Activated gamma-delta T cell treated with anti-CD3 and anti-CD28 coated beads, Interleukin-2, amount 50 U/mL, for 16 hours (primary cell): ENCODE measurements around the gene PGBD5.
"Not testable (repeated sequence)": the region's sequence is repeated elsewhere in the genome, so short reads cannot be mapped to it uniquely, and the experiment has no call there.

Experiments
- DNase-seq: peaks from one replicate; pipeline ENCODE4 v3.0.0-alpha.2; 2020; ENCODE audit warnings: low read depth

Gene PGBD5

DNA sequence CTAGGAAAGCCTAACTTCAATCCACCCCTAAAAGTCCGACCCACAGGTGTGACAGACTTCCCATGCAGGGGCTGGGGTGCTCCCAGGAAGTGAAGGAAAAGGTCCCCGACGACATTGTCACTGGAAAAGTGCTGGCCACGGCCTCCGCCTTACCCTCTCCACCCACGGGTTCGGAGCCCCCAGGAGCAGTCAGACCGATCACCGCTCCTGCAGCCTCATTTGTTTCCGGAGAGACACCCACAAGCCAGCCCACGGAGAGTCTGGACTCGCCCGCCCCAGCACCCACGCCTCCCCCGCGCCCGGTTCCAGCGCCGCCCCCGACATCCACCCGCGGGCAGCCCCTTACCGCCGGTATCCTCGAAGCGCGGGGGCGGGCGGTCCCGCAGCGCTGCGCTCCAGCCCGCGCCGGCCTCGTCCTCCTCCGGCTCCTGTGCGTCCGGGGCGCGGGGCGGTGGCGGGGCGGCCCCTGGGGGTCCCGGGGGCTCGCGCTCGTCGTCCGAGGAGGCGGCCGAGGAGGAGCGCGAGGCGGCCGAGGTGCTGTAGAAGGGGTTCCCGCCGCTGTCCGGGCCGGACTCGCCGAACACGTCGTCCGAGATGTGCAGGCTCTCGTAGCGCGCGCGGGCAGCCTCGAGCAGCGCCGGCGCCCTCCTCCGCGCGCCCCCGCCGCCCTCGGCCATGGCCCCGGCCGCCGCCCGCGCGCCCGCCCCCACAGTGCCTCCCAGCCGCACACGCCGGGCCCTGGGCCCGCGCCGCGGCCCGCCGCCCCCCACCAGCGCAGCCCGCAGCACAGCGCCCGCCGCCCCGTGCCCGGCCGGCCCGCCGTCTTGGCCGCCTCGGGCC, 660 bp downstream of the PGBD5 start:
- DNase-seq: no peak

DNA sequence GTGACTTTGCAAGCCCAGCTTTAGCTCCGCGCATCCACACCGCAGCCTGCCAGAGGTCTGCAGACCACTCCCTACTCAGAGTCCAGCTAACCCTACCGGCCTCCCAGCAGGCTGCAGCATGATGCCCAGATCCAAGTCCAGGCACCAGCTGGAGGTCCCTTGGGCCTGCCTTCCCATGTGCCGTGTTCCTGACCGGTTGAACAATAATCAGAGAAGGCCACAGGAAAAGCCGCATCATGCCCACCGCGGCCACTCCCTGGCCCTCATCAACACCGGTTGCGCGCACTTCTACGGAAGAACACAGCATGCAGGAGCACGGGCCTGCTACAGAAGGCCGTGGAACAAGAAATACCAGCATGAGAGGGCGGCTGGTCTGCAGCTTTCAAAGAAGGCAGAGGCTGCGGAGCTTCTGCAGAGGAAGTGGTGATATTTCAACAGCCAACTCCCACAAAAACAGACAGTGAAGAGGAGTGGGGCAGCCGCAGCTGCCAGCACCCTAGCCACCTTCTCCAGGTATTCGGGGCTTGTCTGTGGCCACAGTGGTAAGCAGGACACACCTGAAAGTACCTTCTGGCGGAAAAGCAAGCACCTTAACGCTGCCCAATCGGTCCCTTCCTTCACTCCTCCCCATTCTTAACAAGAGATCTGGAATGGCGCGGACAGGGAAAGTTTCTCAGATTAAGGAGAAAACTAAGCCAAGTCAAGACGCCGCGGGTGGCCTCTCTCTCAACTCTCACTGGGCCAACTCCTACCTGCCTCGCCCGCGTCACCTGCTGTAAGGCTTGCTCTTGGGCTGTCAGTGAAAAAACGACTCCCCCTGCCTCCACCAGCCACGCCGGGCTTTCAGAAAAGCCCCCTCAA, 1.5 kb downstream of the PGBD5 start:
- no peak for DNase-seq

DNA sequence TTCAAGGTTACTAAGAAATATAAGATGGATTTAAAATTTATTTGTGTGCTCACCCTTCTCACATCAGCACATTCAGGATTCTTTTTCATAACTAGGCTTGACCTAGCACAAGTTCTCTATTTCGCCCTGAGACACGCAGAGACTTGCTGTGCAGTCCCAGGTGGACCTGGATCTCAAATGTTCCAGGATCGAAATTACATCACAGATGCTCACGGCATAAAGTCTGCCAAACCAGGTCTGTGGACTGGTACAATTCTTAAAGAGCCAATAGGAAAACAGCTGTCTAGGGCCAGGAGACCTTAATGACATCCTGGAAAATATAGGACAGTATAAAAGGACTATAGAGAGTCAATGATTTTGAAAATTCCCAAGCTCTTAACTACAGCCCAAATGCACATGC, 2.2 kb downstream of the PGBD5 start:
- DNase-seq: no peak

DNA sequence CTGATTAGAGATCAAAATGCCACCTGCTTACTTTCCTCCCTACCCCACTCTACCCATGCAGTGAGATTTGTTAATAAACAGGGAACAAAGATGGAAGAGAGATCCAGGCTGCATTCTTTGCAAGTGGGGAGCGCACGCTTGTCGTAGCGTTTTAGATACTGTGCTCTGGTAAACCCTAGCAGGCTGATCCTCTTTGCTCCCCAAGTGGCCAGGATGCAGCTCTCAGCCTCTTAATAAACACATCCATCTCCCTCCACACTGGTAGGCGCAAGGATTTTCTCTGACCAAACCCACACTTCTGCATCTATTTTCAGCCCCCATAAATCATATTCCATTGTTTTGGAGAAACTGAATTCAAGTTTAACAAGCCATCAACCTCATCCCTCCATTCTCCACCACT, 2.9 kb downstream of the PGBD5 start:
- no peak for DNase-seq

DNA sequence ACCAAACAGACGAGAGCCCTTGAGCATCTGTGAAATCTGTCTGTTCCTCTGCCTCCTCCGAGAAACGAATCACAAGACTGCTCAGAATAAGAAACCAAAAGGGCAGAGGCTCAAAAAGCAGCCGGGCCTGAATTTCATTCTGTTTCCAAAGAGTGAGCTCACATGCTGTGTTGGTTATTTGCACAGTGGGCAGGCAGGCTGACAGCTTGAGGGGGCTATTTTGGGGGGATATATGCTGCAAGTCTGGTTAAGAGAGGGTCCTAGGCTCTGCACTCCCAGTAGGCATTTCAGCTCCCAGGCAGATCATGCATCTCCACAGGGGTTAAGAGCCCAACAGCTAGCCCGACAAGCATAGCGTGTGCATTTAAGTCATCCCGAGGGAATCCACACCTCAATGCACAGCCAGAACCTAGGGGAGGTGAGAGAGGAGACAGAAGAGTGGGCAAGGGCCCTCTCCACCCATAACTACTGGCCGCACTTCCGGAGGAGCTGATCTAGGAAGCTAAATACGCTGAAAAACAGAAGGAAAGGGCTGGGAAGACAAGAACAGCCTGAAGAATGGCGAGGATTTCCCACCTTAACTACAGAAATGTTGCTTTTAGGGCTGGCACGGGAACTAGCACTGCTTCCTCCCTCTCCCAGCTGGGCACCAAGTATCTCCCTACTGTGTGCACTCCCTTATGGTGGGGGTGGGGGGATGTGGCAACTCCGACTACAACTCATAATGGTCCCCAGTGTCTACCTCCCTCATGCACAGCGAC, 3.7 kb downstream of the PGBD5 start:
- DNase-seq: no peak

DNA sequence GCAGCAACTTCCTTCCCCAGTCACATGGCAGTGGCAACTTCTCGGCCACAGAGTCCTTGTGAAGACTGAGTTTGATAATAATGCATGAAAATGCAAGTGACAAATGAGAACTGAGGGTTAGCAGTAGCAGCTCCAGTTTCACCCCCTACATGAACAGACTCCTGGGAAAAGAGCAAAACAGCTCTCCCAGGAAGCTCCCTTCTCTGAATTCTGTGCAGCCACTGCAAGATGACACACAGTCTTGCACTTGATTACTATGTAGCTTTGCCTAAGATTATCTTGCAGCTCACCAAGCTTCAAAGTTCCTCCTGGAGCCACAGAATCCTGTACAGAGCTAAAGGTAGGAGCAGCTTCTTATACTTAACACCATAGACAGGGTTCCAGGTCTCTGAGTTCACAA, 4.7 kb downstream of the PGBD5 start:
- no peak for DNase-seq

DNA sequence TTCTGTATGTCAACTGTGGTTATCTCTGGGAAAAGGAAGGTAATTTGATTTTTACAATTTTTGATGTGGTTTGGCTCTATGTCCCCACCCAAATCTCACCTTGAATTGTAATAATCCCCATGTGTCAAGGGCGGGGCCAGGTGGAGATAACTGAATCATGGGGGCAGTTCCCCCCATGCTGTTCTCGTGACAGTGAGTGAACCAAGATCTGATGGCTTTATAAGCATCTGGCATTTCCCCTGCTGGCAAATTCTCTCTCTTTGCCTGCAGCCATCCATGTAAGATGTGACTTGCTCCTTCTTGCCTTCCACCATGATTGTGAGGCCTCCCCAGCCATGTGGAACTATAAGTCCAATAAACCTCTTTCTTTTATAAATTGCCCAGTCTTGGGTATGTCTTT, 5.8 kb downstream of the PGBD5 start:
- not testable (repeated sequence) for DNase-seq

DNA sequence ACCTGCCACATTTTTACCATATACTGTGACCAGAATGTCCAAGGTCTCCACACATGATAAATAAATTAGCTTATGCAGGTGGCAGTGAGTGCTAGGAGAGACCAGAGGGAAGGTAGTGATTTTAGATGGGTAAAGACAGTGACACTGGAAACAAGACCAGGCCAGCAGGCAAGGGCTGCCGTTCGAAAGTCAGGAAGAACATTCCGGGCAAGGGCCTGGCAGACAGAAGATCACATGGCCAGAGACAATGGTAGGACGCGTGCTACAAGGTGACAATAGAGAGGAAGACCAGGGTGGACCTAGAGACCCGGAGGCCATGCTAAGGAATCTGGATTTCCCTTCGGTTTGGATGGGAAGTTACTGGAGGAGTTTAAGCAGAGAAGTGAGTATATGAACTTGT, 9.7 kb downstream of the PGBD5 start:
- no peak for DNase-seq

DNA sequence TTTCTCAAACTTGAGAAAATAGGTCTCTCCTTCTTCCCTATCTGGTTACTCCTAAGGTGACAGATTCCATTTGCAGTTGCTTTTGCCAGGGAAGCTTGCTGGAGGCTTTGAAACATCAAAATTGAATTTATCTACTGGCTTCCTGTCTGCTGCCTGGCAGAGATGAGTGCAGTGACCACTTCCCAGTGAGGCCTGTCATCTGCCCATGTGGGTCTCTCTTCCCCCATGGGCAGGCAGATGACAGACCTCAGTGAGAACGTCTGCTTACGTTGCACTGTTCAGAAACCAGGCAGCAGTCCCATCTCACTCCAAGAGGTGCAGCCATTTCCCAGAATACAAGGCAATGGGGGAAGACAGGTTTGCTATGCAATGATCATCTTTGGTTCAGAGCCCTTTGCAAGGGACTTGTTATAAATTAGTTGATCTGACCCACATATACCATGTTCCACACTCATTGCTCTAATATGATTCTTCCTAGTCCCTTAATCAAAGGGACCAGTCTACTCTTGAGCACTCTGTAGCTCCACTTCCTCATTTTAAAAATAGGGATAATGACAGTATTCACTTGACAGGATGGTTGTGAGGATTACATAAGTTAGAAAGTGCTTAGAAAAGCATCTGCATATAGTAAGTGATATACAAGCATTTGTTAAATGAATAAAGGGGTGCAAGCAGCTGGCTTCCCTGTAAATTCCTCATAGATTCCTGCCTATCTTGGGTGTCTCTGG, 10.6 kb downstream of the PGBD5 start:
- no peak for DNase-seq

DNA sequence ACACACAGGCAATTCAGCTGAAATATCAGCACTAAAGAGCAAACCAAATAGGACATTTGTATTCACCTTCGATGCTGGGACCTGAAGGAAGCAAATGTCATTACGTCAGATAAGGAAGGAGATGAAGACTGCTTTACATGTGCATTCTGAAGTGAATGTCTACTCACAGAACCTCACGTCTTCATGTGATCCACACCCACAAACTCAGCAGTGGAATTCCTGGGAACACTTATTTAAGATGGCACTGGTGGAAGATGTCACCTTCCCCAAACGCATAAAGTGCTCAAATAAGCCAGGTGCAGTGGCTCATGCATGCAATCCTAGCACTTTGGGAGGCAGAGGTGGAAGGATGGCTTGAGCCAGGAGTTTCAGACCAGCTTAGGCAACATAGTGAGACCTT, 11.4 kb downstream of the PGBD5 start:
- DNase-seq: no peak

DNA sequence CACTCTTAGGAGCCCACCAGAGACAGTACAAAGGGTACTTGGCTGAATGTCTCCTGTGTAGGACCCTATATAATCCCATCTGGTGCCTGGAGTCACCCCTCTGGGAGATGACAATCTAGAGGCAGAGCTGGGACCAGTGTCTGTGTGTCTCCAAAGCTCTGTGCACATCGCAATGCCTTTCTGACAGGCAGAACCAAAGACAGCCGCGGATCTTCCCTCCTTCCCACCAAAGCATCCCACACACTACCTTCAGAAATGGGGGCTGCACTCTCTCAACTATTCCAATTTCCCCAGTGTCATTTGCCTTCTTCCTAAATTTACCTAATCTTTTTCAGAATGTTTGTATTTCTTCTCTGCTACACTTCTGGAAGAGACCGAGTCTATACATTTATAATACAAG, 12.0 kb downstream of the PGBD5 start:
- DNase-seq: no peak

DNA sequence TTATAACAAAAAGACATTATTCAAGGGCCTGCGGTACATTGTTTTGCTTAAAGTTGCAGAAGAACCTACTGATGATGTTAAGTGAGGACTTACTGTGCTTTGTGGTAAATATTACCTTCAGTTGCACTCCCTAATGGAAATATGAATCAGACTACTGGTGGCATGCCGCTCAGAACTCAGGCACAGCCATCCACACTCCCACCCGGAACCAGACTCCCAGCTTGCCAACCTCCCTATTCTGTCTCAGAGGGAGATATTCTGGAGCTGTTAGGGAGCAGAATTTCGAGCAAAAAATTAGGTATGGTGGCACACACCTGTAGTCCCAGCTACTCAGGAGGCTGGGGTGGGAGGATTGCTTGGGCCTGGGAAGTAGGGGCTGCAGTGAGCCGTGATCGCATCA, 13.1 kb downstream of the PGBD5 start:
- no peak for DNase-seq

DNA sequence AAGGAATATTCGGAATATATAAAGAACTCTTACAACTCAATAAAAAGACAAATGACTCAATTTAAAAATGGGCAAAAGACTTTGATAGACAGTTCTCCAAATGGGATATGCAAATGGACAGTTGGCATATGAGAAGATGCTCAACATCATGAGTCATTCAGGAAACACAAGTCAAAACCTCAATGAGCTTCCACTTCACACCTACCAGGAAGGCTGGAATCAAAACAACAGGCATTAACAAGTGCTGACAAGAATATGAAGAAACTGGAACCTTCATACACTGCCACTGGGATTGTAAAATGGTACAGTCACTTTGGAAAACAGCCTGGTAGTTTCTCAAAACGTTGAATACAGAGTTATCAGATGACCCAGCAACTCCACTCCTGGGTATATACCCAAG, 17.2 kb downstream of the PGBD5 start:
- DNase-seq: no peak

DNA sequence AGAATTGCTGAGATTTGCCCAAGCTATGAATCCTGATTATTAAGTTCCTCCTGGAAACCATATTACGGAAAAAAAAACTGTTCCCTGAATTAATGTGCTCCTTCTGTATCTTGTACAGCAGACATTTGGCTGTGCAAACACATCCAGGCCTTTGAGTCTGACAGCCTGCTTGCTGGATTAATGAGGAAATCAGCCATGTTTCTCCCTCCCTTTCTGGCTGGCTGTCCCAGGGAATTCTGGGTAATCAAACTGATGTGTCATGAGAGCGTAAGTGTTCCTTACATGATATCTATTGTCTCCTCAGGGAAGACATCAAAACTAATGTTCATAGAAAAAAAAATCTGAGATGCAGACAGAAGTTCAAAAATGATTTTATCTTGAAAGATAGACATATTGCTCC, 18.8 kb downstream of the PGBD5 start:
- DNase-seq: no peak

DNA sequence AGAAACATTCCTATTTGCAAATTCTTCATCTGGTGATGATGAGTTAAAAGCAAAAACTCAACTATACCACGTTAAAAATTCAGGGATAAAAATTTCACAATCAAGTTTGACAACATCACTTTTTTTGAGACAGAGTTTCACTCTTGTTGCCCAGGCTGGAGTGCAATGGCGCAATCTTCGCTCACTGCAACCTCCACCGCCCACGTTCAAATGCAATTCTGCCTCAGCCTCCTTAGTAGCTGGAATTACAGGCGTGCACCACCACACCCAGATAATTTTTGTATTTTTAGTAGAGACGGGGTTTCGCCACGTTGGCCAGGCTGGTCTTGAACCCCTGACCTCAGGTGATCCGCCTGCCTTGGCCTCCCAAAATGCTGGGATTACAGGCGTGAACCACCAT, 19.4 kb downstream of the PGBD5 start:
- DNase-seq: not testable (repeated sequence)

DNA sequence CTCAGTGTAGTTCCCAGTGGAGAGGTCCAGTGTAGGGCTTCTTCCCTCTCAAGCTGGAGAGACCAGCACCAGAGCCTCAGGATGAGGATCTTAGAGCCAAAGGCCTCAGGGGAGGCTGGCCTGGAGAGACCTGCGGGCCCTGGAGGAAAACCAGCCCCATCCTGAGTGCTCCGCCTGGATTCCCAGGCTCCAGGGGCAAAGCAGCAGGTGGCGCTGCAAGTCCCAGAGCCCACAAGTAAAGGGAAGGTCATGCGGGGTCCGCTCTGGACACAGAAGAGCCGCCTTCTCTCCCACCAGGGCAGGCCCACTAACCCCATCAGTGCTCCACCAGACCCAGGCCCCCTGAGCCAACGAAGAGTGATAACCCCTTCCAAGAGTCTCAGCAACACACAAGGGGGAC, 22.7 kb downstream of the PGBD5 start:
- no peak for DNase-seq

DNA sequence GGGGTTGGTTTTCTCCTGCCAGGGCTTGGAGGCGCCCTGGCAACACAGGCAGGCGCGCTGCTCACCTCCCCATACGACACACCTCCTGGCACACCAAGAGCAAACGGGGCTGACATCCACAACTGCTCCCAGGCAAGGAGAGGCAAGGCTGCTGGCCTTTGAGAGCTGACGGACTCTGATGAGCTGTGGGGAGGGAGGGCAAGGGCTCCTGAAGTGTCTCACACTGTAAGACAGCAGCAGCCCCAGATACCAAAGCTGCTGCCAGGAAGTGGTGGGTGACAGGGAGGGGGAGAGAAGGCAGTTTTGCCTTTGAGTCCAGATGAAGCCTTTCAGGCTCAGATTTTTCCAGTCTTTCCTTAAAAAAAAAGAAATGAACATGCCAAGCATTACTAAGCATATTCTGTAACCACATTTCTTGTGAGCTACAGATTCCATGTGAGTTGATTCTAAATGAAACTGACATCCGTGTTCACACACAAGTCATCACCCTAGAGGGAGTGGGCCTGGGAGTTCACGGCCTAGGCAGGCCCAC, 24.3 kb downstream of the PGBD5 start:
- no peak for DNase-seq

DNA sequence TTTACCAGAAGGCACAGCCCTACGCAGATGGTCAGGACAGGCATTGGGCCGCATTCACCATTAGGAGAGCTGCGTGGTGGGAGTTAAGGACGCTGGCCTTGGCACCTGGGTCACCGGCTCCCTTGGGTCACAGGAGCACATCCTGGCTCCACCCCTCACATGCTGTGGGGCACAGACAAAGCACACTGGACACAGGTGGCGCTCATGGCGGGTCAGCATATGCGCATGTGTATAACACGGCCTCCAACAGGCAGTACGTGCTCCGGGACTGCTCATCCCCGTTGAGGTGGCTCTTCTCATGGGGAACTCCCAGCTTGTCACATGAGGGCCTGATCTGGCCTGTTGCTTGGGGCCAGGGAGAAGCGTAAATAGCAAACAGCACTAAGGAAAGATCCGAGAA, 25.0 kb downstream of the PGBD5 start:
- DNase-seq: no peak

DNA sequence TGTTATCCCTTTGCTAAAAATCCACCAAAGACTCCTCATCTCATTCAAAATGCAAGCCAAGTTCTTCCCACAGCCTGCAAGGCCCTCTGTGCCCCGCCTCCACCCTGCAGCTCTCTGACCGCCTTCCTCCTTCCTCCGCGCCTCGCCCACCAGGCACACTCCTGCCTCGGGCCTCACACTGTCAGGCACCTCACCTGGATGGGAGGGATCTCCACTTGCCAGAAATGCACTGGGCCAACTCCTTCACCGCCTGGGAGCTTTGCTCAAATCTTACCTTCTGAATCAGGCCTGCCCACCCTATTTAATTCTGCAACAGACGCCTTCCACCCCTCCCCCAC, 26.2 kb downstream of the PGBD5 start:
- no peak for DNase-seq

DNA sequence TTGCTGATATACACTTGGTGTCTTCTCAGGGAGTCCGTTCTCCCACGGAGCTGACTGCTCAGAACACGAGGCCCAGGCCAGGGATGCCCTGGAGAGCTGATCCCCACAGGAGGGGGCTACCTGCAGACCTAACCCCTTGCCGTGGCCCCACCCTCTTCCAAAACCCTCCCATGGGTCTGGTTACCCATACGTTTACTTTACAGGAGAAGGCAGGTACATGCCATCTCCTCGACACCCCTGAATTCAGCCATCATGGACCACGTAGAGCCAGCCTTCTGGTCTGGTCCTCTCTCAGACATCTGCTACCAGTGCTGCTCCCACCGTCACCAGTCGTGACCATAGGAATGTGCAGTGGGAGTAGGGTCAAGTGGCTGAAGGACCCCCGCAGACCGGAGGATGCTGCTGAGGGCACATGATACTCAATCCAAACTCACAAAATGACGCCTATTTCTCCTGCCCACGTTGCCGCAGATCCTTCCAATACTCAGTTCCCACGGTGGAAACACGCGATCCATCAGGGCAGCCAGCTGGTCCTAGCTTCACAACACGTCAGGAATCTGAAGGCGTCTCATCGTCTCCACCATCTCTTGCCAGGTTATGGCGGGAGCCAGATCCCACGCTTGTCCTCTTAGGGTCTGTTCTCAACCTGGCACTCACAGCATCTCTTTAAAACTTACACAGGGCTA, 26.7 kb downstream of the PGBD5 start:
- DNase-seq: no peak

DNA sequence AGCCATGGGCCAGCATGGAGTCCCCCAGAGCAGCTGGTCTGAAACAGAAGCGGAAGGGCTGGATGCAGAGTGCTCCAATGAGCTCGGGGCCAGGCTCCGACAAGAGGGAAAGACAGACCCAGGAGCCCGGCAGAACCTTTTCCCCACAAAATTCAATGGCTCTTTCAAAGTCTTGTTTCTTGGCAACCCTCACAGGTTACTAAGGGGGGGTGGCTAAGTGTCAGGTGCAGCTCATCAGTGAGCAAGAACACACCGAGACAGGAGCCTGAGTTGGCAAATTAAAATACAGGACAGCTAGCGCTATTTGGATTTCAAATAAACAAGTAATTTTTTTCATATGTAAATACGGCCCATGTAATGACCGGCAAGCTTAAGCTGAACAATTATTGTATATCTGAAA, 27.3 kb downstream of the PGBD5 start:
- no peak for DNase-seq
